Astrocyte (in vitro differentiated cells and primary cell): ENCODE measurements around the gene NTN1. TPM values are rescaled to one million over a fixed set of nuclear protein-coding genes. Genes with fewer than 3 reads are reported as not detected.

Experiments used
- DNase-seq: peaks from one replicate; pipeline ENCODE4 v3.0.0-alpha.2; 2010; ENCODE audit warnings: low read depth
- FAIRE-seq: peaks from 2 replicates; lab custom pipeline; 2011; peaks lifted over from hg19 to GRCh38; lab: Jason Lieb, UNC
- H2AFZ ChIP-seq: 2 replicates; pipeline ENCODE4 v1.6.0; 2012; ENCODE audit warnings: low read depth, low read length, inconsistent platforms
- H3K27ac ChIP-seq: 2 replicates; pipeline ENCODE4 v1.5.1; 2011; ENCODE audit warnings: low read depth, low read length, inconsistent platforms
- H3K27me3 ChIP-seq: 2 replicates; pipeline ENCODE4 v1.6.0; 2011; ENCODE audit warnings: low read length, inconsistent platforms; ENCODE audit not compliant: insufficient read depth
- H3K36me3 ChIP-seq: 2 replicates; pipeline ENCODE4 v1.5.1; 2011; ENCODE audit warnings: low read length, inconsistent platforms; ENCODE audit not compliant: insufficient read depth
- H3K4me1 ChIP-seq: 2 replicates; pipeline ENCODE4 v1.5.1; 2011; ENCODE audit warnings: low read length, inconsistent platforms; ENCODE audit not compliant: insufficient read depth
- H3K4me2 ChIP-seq: 2 replicates; pipeline ENCODE4 v1.6.0; 2012; ENCODE audit warnings: low read length, inconsistent platforms
- H3K4me3 ChIP-seq: 2 replicates; pipeline ENCODE4 v1.5.1; 2011; ENCODE audit warnings: low read depth, mild to moderate bottlenecking, low read length, inconsistent platforms; ENCODE audit not compliant: insufficient read depth
- H3K79me2 ChIP-seq: 2 replicates; pipeline ENCODE4 v1.6.0; 2012; ENCODE audit warnings: mild to moderate bottlenecking, low read length, inconsistent platforms; ENCODE audit not compliant: insufficient read depth
- H3K9ac ChIP-seq: 2 replicates; pipeline ENCODE4 v1.6.0; 2012; ENCODE audit warnings: mild to moderate bottlenecking, low read length, inconsistent platforms
- H3K9me3 ChIP-seq: 2 replicates; pipeline ENCODE4 v1.5.1; 2012; ENCODE audit warnings: low read depth, mild to moderate bottlenecking, low read length, inconsistent platforms; ENCODE audit not compliant: insufficient read depth
- H4K20me1 ChIP-seq: 2 replicates; pipeline ENCODE4 v1.6.0; 2012; ENCODE audit warnings: low read length, inconsistent platforms; ENCODE audit not compliant: insufficient read depth
- H3K27ac Mint-ChIP-seq: one replicate; pipeline ENCODE4 v1.8.0; 2021; ENCODE audit warnings: mild to moderate bottlenecking, mixed read lengths; ENCODE audit not compliant: unreplicated experiment
- H3K27me3 Mint-ChIP-seq: one replicate; pipeline ENCODE4 v1.8.0; 2021; ENCODE audit warnings: low read depth, mixed read lengths; ENCODE audit not compliant: unreplicated experiment
- H3K36me3 Mint-ChIP-seq: one replicate; pipeline ENCODE4 v1.8.0; 2021; ENCODE audit warnings: low read depth, mixed read lengths; ENCODE audit not compliant: unreplicated experiment
- H3K4me1 Mint-ChIP-seq: one replicate; pipeline ENCODE4 v1.8.0; 2021; ENCODE audit warnings: low read depth, mixed read lengths; ENCODE audit not compliant: unreplicated experiment
- H3K4me3 Mint-ChIP-seq: one replicate; pipeline ENCODE4 v1.8.0; 2021; ENCODE audit warnings: mild to moderate bottlenecking, moderate library complexity, mixed read lengths; ENCODE audit not compliant: unreplicated experiment
- H3K9me3 Mint-ChIP-seq: one replicate; pipeline ENCODE4 v1.8.0; 2021; ENCODE audit warnings: mild to moderate bottlenecking, mixed read lengths; ENCODE audit not compliant: unreplicated experiment
- EZH2 ChIP-seq: IDR thresholded peaks from 2 replicates; pipeline ENCODE4 v1.6.1; 2012; ENCODE audit warnings: mild to moderate bottlenecking, low read length, inconsistent platforms; ENCODE audit not compliant: insufficient read depth
- total RNA-seq: library from RNA; stranded (reverse); gene quantifications from 2 replicates; pipeline ENCODE4 v1.2.1, GENCODE V29; 2021
- TF ChIP-seq, protein P1 (sequence below): IDR thresholded peaks from 2 replicates; pipeline ENCODE4 v1.5.1; 2011; ENCODE audit warnings: low read depth, mild to moderate bottlenecking, inconsistent platforms, low read length, moderate library complexity; ENCODE audit not compliant: insufficient read depth

Gene NTN1
- total RNA-seq, 1 donor from 2014 or later = 9.8 TPM

DNA sequence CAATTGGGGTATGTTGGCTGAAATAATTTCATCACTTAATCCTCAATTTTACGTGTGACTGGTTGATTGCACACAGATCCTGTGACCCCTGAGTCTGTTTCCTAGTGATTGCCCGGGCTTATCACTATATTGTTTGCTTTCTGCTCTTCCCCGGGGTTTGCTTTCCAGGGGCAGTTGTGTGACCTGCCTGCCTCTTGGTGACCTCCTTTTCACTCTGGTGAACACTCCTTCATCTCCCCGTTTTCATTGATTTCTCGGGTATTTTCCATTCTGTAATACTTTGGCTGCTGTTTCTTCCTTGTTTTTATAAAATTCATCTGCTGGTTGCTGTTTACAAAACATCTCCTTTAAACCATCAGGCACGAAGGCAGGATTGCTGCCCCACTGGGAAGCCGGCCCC lies 36.0 kb downstream of the NTN1 start:
- Mint-ChIP-seq H3K36me3 (no peaks in the 10 kb centered on the region), H3K4me1 (no peaks in the 10 kb centered on the region), H3K27me3 (peaks cover 23% of the 10 kb centered on the region), H3K27ac (no peak overlapping the region), H3K9me3 (no peaks in the 10 kb centered on the region), H3K4me3 (no peak overlapping the region)
- Histone ChIP-seq H3K36me3 (no peaks in the 10 kb centered on the region), H3K4me2 (no peak overlapping the region), H4K20me1 (no peaks in the 10 kb centered on the region), H3K9ac (no peak overlapping the region), H3K9me3 (peaks cover 5% of the 10 kb centered on the region), H3K79me2 (no peaks in the 10 kb centered on the region), H3K4me3 (no peak overlapping the region), H3K4me1 (no peaks in the 10 kb centered on the region), H3K27ac (no peak overlapping the region), H2AFZ (no peak overlapping the region), H3K27me3 (peaks cover 2% of the 10 kb centered on the region)
- DNase-seq (no peak), FAIRE-seq (no peak)
- TF ChIP-seq, protein P1, sequence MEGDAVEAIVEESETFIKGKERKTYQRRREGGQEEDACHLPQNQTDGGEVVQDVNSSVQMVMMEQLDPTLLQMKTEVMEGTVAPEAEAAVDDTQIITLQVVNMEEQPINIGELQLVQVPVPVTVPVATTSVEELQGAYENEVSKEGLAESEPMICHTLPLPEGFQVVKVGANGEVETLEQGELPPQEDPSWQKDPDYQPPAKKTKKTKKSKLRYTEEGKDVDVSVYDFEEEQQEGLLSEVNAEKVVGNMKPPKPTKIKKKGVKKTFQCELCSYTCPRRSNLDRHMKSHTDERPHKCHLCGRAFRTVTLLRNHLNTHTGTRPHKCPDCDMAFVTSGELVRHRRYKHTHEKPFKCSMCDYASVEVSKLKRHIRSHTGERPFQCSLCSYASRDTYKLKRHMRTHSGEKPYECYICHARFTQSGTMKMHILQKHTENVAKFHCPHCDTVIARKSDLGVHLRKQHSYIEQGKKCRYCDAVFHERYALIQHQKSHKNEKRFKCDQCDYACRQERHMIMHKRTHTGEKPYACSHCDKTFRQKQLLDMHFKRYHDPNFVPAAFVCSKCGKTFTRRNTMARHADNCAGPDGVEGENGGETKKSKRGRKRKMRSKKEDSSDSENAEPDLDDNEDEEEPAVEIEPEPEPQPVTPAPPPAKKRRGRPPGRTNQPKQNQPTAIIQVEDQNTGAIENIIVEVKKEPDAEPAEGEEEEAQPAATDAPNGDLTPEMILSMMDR = no peak
- TF ChIP-seq EZH2 = no peak

DNA sequence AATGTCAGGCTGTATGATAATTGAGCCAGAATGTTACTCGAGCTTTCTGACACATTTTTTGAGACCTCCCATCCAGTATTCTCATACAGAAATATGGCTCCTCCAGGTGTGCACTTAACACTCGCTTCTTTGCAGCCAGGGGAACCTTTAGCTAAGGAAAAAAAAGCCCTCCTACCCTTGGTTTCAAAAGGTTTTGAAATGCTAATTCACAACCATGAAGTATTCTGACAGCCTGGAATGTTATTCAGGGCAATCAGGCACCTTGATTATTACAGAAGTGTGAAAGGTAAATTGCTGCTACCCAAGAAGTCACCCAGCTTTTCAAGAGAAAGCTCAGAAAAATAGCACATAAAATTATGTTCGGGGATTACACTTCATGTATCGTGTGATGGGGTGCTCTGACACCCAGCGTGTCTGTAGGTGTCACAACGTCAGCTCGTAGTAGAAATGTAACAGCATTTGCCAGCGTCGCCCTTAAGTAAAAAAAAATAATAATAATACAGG lies 41.1 kb downstream of the NTN1 start:
- TF ChIP-seq, protein P1 = no peak
- TF ChIP-seq EZH2 = no peak
- Histone ChIP-seq H3K9ac (no peak overlapping the region), H3K9me3 (no peaks in the 10 kb centered on the region), H4K20me1 (no peaks in the 10 kb centered on the region), H3K4me1 (no peaks in the 10 kb centered on the region), H3K79me2 (no peaks in the 10 kb centered on the region), H3K4me3 (no peak overlapping the region), H3K27ac (no peak overlapping the region), H3K36me3 (no peaks in the 10 kb centered on the region), H2AFZ (no peak overlapping the region), H3K27me3 (no peaks in the 10 kb centered on the region), H3K4me2 (no peak overlapping the region)
- H3K36me3 Mint-ChIP-seq = peaks cover 8% of the 10 kb centered on the region
- FAIRE-seq (no peak), DNase-seq (no peak)
- H3K4me3 Mint-ChIP-seq = no peak overlapping the region
- no peaks in the 10 kb centered on the region for H3K4me1 Mint-ChIP-seq
- peaks cover 8% of the 10 kb centered on the region for H3K9me3 Mint-ChIP-seq
- no peak overlapping the region for H3K27ac Mint-ChIP-seq
- H3K27me3 Mint-ChIP-seq = no peaks in the 10 kb centered on the region

DNA sequence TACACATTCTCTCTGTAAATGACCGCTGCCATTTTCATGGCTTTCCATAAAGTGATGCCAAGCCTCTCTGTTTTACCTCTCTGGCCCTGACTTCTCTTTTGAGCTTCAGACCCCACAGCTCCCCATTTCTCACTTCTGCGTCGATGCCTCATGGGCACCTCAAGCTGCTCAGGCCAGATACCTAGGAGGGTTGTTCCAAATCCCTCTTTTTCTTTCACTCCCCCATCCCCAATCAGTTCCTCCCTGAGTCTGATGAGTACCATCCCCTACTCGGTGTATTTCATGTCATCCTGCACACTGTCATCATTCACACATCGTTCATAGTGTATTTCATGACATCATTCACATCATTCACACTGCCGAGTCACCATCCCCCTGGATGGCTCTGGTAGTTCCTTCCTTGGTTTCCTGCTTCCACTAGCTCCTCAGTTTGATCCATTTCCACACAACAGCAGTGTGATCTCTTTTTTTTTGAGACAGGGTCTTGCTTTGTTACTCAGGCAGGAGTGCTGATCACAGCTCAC lies 43.1 kb downstream of the NTN1 start:
- no peaks in the 10 kb centered on the region for H3K4me1 Mint-ChIP-seq

More for the DNA sequence above, 43.1 kb downstream of the NTN1 start:
- no peak for TF ChIP-seq EZH2
- TF ChIP-seq, protein P1 = no peak
- FAIRE-seq (no peak), DNase-seq (no peak)
- Histone ChIP-seq H3K27ac (no peak overlapping the region), H3K36me3 (no peaks in the 10 kb centered on the region), H3K27me3 (no peaks in the 10 kb centered on the region), H3K9me3 (no peaks in the 10 kb centered on the region), H3K4me2 (no peak overlapping the region), H4K20me1 (no peaks in the 10 kb centered on the region), H3K4me3 (no peak overlapping the region), H2AFZ (no peak overlapping the region), H3K9ac (no peak overlapping the region), H3K4me1 (no peaks in the 10 kb centered on the region), H3K79me2 (no peaks in the 10 kb centered on the region)
- Mint-ChIP-seq H3K9me3 (peaks cover 8% of the 10 kb centered on the region), H3K27me3 (peaks cover under 1% of the 10 kb centered on the region), H3K36me3 (peaks cover 8% of the 10 kb centered on the region), H3K4me3 (no peak overlapping the region), H3K27ac (no peak overlapping the region)
